ENCODE results near the gene USH1G.
"Not testable (repeated sequence)": the region's sequence is repeated elsewhere in the genome, so short reads cannot be mapped to it uniquely, and the experiment has no call there.

Gene USH1G

GRCh38 chr17:74922694-74923537 is at the start of gene USH1G:
USH1G (minus strand) TSS chr17:74923255; CDS start chr17:74923073, 182 bp downstream.
- no peak for DNase-seq (ENCODE audit: low read depth in 2 of 2)

DNA sequence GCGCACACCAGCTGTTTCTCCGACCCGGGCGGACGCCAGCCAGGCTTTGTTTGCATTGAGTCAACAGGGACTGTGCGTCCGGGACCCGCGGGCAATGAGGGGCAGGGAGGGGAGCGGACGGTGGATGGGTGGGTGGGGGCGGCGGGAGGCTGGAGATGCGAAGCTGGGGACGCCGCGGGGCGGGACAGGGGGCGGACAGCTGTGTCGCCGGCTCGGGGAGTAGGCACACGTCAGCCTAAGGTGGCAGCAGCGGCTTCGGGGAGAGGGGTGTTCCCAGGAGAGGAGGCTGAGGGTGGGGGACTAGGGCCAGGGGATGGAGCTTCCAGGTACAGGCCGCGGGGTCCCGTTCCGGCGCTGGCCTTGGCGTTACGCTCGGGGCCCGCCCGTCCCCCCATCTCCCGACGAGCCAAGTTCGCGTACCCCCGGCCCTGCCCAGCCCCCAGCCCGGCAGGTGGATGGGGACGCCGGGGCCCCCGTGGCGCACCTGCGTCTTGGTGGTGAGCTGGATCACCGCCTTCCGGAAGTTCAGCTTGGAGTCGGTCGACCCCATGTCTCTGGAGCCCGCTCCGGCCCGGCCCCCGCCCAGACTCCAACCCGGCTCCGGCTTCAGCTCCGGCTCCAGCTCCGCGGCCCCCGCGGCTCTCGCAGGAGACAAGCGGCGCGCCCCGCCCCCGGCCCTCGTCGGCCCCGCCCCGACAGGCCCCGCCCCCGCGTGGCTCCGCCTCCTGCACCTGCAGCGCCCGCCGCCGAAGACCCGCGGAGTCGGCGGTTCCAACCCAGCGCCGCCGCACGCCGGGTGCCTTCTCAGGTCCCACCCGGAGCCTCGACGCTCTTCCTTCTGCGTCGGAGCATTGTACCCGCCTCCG is 49.3 kb upstream of the USH1G start, which contains the start of gene HID1:
Gene HID1, minus strand, starts transcription at position 653 of the 866 bp plus-strand sequence. Its CDS starts 103 bp downstream, at position 550.
- peak; percentile 48 to 70 for DNase-seq (ENCODE audit: low read depth in 2 of 2)

DNA sequence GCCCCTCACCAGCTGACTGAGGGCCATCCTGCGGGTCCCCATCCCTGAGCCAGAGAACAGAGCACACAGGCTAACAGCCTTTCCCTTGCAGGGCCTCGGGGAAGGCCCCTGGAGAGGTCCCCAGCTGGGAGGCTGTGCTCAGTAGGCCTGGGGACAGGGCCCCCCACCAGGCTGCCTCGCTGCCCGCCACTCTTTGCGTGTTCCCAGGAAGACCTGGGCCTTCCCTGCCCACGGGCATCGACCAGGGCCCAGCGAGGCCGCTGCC is 48.7 kb upstream of the USH1G start:
- no peak for DNase-seq (ENCODE audit: low read depth in 2 of 2)

DNA sequence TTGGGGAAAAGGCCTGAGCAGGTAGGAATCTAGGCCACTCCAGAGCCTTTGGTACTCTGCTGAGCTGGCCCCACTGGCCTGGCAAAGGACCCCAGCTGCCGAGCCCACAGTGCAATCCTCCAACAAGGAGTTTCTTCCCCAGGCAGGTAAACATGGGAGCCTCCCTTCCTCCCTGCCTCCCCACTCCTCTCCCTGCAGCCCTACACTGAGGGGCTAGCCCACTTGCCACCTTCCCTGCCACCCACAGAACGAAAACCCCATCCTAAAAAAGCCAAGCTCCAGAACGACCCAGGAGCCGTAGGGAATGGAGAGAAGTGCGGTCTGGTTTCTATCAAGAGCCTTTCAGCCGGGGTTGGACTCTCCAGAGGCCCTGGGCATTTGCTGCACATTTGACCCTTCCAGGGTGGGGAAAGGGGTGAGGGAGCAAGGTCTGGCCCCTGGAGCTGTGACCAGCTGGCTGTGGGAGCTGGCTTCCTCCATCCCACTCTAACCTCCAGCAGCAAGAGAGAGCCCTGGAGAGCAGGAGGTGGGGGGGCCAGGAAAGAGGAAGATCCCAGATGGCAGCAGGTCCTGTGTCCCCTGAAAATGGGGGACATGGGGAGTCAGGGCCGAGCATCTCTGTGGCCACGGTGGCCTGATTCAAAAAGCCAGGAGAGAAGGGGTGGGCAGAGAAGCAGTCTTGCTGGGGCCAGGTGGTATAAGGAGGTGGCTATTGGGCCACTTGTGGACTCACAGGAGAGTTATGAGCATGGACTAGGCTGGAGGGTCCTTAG is 48.2 kb upstream of the USH1G start:
- DNase-seq (ENCODE audit: low read depth in 2 of 2): no peak

DNA sequence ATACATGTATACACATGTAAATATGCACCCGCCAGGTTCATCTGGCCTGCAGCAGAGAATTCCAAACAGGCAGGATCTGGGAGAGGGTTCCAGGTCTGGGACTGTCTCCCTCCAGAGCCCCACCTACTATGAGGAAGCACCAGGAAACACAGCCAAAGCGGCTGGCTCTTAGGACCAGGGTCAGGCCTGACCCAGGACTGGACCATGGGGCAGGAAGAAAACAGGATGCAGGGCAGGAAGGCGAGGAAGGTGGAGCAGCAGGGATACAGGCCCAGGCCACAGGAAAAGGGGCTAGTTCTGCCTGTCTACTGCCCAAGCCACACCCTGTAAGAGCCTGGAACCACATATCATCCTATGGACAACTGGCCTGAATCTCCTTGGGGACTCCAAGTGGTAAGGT is 47.3 kb upstream of the USH1G start:
- DNase-seq (ENCODE audit: low read depth in 2 of 2): no peak

DNA sequence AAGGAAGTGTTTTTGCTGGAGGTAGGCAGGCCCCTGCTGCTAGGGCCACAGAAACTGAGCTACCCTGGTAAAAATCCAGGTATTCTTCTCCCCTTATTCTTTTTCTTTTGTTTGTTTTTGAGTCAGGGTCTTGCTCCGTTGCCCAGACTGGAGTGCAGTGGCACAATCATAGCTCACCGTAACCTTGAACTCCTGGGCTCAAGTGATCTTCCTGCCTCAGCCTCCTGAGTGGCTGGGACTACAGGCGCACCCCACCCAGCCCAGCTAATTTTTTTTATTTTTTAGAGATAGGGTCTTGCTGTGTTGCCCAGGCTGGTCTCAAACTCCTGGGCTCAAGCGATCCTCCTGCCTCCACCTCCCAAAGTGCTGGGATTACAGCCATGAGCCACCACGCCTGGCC is 46.4 kb upstream of the USH1G start:
- not testable (repeated sequence) for DNase-seq (ENCODE audit: low read depth in 2 of 2)

DNA sequence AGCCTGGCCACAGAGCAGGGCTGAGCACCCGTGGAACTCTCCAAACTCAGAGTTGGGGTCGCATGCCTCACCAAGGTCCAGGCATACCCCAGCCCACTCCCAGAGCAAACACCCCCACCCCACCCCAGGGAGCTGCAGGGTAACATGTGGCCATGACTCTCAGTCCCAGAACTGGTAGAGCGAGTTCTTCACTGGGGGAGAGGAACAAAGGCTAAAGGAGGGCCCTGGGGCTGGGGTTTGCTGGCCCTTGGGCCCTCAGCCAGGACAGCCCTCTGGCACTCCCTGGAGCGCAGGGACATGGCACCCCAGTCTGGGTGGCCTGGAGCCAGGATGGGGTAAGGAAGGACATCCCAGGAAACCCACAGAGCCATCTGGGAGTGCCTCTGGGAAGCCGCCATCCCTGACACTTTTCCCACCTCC is 45.3 kb upstream of the USH1G start:
- no peak for DNase-seq (ENCODE audit: low read depth in 2 of 2)

GRCh38 chr17:74964988-74965622 is 42.0 kb upstream of the USH1G start:
- no peak for DNase-seq (ENCODE audit: low read depth in 2 of 2)

DNA sequence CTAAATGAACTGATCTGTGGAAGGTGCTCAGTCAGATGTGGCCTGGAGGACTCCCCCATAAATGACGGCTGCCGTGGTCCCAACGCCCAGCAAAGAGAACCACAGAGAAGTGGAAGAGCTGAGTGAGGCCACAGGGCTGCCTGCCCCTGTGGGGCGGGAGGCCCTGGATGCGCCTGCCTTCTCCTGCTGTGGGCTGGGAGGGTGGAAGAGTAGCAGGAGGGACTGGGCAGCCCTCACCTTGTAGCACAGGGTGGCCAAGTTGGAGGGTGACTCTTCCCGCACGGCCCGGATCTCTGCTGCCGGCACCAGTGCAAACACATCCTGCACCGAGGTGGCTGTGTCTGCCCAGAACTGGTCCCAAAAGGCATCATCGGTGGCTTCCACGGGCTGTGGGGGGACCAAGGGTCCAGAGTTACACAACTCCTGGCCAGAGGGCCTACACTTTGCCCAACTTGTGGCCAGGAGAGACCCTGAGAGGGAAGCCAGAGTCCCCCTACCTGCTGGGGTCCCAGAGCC is 41.2 kb upstream of the USH1G start:
- no peak for DNase-seq (ENCODE audit: low read depth in 2 of 2)

DNA sequence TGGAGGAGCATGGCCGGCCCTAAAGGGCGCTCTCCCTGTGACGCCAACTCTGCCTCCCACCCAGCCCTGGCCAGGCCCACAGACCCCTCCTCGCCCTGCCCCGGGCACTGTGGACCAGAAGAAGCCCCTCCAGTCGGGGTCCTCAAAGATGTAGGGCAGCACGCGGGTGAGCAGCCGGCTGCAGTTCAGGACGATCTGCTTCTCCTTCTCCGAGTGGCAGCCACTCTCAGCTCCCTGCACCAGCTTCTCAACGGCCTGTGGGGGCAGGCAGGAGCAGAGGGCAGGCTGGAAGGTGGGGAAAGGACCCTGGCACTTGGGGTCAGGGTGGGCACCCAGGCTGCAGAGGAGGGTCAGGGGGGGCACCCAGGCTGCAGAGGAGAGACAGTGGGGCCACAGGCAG is 40.6 kb upstream of the USH1G start:
- DNase-seq (ENCODE audit: low read depth in 2 of 2): no peak

DNA sequence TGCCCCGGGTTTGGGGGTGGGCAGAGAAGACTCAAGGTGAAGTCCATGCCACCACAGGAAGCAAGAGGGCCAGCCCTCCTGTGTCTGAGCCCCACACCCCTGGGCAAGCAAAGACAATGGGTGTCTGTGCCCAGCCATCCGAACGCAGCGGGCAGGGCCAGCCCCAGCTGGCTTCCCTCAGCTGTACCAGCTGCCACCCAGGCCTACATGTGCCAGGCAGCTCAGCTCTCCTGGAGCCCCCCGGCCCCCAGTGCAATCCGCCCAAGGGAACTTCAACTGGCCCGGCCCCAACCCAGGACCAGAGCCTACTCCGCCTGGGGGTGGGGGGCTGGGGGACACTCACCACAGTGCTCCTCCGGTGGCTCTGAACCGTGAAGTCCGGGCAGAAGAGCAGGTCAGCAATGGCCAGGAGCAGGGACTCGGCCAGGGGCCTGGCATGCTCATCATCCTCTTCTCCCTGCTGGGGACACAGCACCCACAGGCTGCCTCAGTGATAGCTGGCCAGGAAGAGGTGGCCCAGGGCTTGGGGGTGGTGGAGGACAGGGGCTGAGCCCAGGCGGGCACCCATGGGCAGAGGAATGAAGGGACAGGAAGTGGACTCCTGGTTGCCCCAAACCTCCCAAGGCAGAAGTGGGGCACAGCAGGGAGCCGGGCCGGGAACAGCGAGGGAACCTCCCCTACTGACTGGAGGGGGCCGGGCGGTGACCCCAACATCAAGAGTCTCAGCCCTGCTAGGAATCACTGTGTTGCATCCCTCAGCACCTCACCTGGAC is 39.8 kb upstream of the USH1G start:
- no peak for DNase-seq (ENCODE audit: low read depth in 2 of 2)

- DNase-seq (ENCODE audit: low read depth in 2 of 2): peak; percentile 51 to 60
Measured at GRCh38 chr17:74961657-74962350, 38.7 kb upstream of the USH1G start.

- DNase-seq (ENCODE audit: low read depth in 2 of 2): no peak
Measured at GRCh38 chr17:74960570-74961342, 37.7 kb upstream of the USH1G start.

- DNase-seq (ENCODE audit: low read depth in 2 of 2): no peak
Measured at GRCh38 chr17:74959826-74960515, 36.9 kb upstream of the USH1G start.

DNA sequence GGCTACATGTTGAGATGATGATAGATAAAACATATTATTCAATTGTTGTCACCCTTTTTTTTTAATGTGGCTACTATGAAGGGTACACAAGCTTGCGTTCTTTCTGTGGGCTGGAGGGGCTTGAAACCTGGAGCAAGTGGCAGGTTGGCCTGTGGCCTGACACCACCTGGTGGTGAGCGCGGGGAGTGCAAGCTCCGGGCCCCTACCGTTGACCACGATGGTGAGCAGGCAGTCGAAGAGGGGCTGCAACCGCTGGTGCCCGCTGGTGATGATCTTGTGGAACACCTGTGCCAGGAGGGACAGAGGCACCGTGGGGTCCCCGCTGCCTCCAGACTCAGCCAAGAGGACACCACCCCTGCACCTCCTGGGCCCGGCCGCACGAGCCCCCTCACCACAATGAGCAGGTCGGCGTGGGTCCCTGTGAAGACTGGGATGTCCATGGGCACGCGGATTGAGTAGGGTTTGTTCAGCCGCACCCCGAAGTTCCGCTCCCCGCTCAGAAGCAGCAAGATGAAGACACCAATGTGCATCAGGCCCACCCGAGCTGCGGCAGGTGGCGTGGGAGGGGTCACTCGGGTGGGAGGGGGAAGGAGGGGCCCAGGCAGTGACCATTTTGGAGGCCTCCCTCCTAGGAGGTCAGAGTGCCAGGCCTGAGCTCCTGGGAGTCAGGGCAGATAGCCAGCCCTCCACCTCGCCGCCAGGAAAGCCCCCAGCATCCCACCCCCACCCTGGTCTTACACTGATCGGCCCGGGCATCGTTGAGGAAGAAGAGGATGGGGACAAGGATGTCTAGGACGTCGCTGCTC is 35.1 kb upstream of the USH1G start:
- peak; percentile 42 to 61 for DNase-seq (ENCODE audit: low read depth in 2 of 2)

- DNase-seq (ENCODE audit: low read depth in 2 of 2): no peak
Measured at GRCh38 chr17:74956093-74956492, 33.0 kb upstream of the USH1G start.

DNA sequence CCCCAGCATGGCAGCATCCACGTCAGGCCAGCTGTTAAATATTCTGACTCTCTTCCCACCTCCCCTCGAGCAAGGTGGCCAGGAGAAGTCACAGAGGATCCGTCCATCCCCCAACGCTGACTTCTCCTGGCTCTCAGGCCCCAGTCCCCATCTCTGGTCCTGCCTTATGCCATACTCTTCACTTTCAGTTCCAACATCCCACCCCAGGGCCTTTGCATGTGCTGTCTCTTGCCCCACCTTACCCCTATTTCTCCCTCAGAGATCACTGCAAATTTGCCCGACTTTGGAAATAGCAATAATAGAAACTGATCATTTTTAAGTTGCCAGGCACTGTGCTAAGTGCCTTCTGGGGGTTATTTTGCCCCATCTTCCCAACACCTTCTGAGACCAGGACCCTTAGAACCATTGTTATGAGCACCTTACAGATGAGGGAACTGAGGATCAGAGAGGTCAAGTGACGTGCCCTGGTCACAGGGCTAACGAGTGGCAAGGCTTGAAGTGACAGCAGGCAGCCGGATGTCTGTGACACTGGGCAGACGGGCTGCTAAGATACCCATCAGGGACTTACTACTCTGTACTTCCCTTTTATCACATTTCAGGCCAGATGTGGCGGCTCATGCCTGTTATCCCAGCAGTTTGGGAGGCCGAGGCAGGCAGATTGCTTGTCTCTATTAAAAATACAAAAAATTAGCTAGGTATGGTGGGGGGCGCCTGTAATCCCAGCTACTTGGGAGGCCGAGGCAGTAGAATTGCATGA is 31.8 kb upstream of the USH1G start:
- no peak for DNase-seq (ENCODE audit: low read depth in 2 of 2)
